IPS-20b (cell line): Measurements from ENCODE around the gene IL1B.

Experiments used
- H3K27ac ChIP-seq: one replicate; pipeline ENCODE4 v1.5.1; 2013; ENCODE audit warnings: low read length
- H3K27me3 ChIP-seq: 2 replicates; pipeline ENCODE4 v1.6.1; 2013; ENCODE audit warnings: mild to moderate bottlenecking, low read length, inconsistent platforms; ENCODE audit not compliant: insufficient read depth
- H3K36me3 ChIP-seq: 2 replicates; pipeline ENCODE4 v1.6.1; 2013; ENCODE audit warnings: low read depth, mild to moderate bottlenecking, inconsistent platforms, low read length, moderate library complexity; ENCODE audit not compliant: insufficient read depth
- H3K4me1 ChIP-seq: 2 replicates; pipeline ENCODE4 v1.6.1; 2013; ENCODE audit warnings: mild to moderate bottlenecking, control low read depth, inconsistent platforms, low read length, moderate library complexity; ENCODE audit not compliant: insufficient read depth
- H3K4me3 ChIP-seq: 2 replicates; pipeline ENCODE4 v1.5.1; 2013; ENCODE audit warnings: mild to moderate bottlenecking, low read length, inconsistent platforms
- H3K9ac ChIP-seq: 2 replicates; pipeline ENCODE4 v1.6.1; 2013; ENCODE audit warnings: low read depth, mild to moderate bottlenecking, inconsistent platforms, low read length, moderate library complexity
- H3K9me3 ChIP-seq: 2 replicates; pipeline ENCODE4 v1.6.1; 2013; ENCODE audit warnings: mild to moderate bottlenecking, low read depth, low read length, inconsistent platforms; ENCODE audit not compliant: insufficient read depth

The IL1B gene

GRCh38 chr2:112825706-112826105 lies 10.9 kb downstream of the IL1B start:
- no peaks in the 10 kb centered on the region for H3K27me3 ChIP-seq
- H3K27ac ChIP-seq, result no peak overlapping the region
- H3K4me1 ChIP-seq, result peaks cover 4% of the 10 kb centered on the region; the same call in 1 of the 2 replicates
- H3K9ac ChIP-seq, result no peak overlapping the region
- H3K9me3 ChIP-seq, result no peaks in the 10 kb centered on the region
- H3K4me3 ChIP-seq, result no peak overlapping the region
- H3K36me3 ChIP-seq, result no peaks in the 10 kb centered on the region

- Histone ChIP-seq H3K27ac (no peak overlapping the region), H3K4me3 (no peak overlapping the region), H3K4me1 (peaks cover 7% of the 10 kb centered on the region), H3K9ac (no peak overlapping the region), H3K9me3 (no peaks in the 10 kb centered on the region), H3K36me3 (no peaks in the 10 kb centered on the region), H3K27me3 (no peaks in the 10 kb centered on the region)
These were observed 11.9 kb downstream of the IL1B start for GRCh38 chr2:112824694-112825085.

DNA sequence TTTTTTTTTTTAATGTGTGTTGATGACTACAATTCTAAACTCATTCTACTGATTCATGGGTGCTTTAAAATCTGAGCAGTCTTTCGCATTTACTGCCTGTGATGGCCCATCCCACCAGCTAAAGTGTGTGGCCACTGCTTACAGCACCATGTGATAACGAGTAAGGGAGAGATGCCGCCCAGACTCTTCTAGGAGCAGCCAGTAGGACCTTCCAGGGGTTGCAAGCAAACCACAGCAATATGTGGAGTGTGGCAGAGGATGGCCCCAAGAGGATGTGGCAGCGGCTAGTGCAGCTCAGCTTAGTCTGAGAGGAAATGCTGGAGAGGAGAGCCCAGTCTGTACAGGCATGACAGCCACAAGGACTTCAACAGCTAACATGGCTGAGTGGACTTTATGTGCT lies 14.9 kb downstream of the IL1B start:
- H3K4me1 ChIP-seq, result peaks cover 9% of the 10 kb centered on the region
- H3K9ac ChIP-seq, result no peak overlapping the region
- H3K4me3 ChIP-seq, result no peak overlapping the region
- H3K27ac ChIP-seq, result no peak overlapping the region
- H3K27me3 ChIP-seq, result no peaks in the 10 kb centered on the region
- H3K9me3 ChIP-seq, result no peaks in the 10 kb centered on the region
- no peaks in the 10 kb centered on the region for H3K36me3 ChIP-seq

DNA sequence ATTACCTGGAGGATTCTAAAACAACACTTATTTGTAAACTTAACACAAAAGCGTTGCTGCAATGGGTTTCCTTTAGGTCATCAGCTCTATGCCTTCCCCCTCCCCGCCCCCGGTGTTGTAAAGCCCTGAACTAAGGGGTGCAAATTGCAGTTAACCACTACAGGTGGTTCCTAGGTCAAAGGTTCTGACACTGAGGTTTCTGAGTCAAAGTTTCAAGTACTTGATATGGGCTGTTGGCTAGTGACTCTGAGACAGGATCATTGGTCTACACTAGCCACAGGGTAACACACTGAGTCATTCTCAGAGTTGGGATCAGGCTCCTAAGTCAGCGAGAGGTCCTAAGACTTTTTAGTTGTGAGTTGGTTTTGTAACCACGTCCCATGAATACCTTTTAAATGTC lies 15.4 kb downstream of the IL1B start:
- Histone ChIP-seq H3K27me3 (no peaks in the 10 kb centered on the region), H3K36me3 (no peaks in the 10 kb centered on the region), H3K9ac (no peak overlapping the region), H3K4me1 (peaks cover 9% of the 10 kb centered on the region), H3K4me3 (no peak overlapping the region), H3K9me3 (no peaks in the 10 kb centered on the region), H3K27ac (no peak overlapping the region)

DNA sequence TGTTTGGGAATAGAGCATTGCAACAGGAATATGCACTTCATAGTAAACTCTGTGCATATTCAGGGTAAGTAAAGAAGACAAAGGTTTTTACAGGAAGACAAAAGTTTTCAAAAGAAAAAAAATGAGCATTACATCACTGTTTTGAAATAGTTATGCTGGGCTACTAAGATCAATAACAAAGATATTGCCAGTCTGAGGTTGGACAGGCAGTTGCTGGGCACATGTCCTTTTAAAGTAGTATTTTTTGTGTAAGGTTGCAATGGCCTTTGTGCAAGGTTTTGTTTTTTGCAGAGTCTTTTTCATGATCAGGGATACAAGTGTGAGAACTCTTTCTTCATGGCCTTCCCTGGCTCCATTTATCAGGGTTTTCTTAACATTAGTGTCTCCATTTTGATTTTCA lies 16.2 kb downstream of the IL1B start:
- H3K27ac ChIP-seq, result no peak overlapping the region
- no peak overlapping the region for H3K9ac ChIP-seq
- H3K27me3 ChIP-seq, result no peaks in the 10 kb centered on the region
- no peaks in the 10 kb centered on the region for H3K9me3 ChIP-seq
- no peaks in the 10 kb centered on the region for H3K36me3 ChIP-seq
- H3K4me1 ChIP-seq, result peaks cover 9% of the 10 kb centered on the region
- H3K4me3 ChIP-seq, result no peak overlapping the region

GRCh38 chr2:112819081-112819480 lies 17.5 kb downstream of the IL1B start:
- H3K27ac ChIP-seq, result no peak overlapping the region
- no peaks in the 10 kb centered on the region for H3K27me3 ChIP-seq
- no peak overlapping the region for H3K4me3 ChIP-seq
- no peaks in the 10 kb centered on the region for H3K9me3 ChIP-seq
- no peak overlapping the region for H3K9ac ChIP-seq
- H3K4me1 ChIP-seq, result peaks cover 14% of the 10 kb centered on the region
- H3K36me3 ChIP-seq, result no peaks in the 10 kb centered on the region

GRCh38 chr2:112818094-112818902 lies 18.3 kb downstream of the IL1B start:
- Histone ChIP-seq H3K9ac (no peak overlapping the region), H3K4me1 (peaks cover 22% of the 10 kb centered on the region), H3K36me3 (no peaks in the 10 kb centered on the region), H3K27ac (no peak overlapping the region), H3K4me3 (no peak overlapping the region), H3K27me3 (no peaks in the 10 kb centered on the region), H3K9me3 (no peaks in the 10 kb centered on the region)

DNA sequence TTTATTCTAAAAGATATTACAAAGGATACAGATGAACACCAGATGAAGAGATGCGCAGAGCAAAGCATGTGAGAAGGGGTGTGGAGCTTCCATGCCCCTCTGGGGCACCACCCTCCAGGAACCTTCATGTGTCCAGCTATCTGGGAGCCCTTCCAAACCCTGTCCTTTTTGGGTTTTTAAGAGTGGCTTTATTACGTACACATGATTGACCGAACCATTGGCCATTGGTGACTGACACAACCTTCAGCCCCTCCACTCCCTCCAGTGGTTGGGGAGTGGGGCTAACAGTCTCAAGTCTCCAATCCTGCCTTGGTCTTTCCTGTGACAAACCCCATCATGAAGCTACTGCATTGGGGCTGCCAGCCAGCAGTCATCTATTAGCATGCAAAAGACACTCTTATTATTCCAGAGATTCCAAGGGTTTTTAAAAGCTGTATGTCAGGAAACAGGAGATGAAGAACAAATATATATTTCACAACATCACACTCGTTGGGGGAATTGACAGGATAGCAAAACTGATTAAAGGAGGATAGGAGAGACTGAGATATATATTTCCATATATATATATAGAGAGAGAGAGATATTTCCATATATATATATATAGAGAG lies 19.4 kb downstream of the IL1B start:
- no peak overlapping the region for H3K27ac ChIP-seq
- H3K4me1 ChIP-seq, result peaks cover 28% of the 10 kb centered on the region

GRCh38 chr2:112814278-112814677 lies 22.3 kb downstream of the IL1B start:
- H3K9me3 ChIP-seq, result no peaks in the 10 kb centered on the region
- no peaks in the 10 kb centered on the region for H3K36me3 ChIP-seq
- peaks cover 21% of the 10 kb centered on the region for H3K4me1 ChIP-seq
- H3K27ac ChIP-seq, result no peak overlapping the region
- H3K9ac ChIP-seq, result no peak overlapping the region
- no peak overlapping the region for H3K4me3 ChIP-seq
- no peaks in the 10 kb centered on the region for H3K27me3 ChIP-seq

More for the DNA sequence above, 19.4 kb downstream of the IL1B start:
- no peaks in the 10 kb centered on the region for H3K36me3 ChIP-seq
- H3K9me3 ChIP-seq, result no peaks in the 10 kb centered on the region
- no peak overlapping the region for H3K4me3 ChIP-seq
- no peaks in the 10 kb centered on the region for H3K27me3 ChIP-seq
- H3K9ac ChIP-seq, result no peak overlapping the region

DNA sequence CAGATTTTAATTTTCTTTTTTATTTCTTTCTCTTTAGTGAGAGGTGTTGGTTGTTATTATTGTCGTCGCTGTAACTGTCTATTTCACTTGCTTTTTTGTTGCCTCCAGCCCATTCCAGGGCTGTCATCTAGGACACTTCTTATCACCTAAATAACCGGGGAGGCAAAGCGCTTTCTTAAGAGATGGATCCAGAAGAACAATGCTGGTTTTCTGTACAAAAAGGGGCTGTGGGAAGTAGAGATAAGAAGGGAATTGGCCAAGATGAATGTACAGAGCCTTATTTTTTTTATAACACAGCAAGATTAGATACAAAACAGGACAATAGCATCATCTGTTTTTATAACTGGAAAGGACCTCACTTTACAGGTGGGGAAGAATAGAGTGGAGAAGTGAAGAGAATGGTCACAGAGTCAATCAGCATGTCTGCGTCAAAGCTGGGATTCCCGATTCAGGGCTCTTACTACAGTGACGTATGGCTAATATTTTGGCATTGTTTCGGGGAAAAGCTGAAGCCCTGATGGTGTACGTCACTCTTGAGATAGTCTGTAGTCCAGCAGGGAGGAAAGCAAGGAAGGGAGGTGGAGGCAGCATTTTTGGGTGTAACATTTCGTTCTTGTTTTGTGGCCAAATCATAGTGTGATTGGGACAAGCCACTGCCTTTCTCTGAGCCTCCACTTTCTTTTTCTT lies 23.2 kb downstream of the IL1B start:
- Histone ChIP-seq H3K4me1 (peaks cover 21% of the 10 kb centered on the region), H3K4me3 (no peak overlapping the region), H3K27me3 (no peaks in the 10 kb centered on the region), H3K9ac (no peak overlapping the region), H3K36me3 (no peaks in the 10 kb centered on the region), H3K27ac (no peak overlapping the region), H3K9me3 (no peaks in the 10 kb centered on the region)

DNA sequence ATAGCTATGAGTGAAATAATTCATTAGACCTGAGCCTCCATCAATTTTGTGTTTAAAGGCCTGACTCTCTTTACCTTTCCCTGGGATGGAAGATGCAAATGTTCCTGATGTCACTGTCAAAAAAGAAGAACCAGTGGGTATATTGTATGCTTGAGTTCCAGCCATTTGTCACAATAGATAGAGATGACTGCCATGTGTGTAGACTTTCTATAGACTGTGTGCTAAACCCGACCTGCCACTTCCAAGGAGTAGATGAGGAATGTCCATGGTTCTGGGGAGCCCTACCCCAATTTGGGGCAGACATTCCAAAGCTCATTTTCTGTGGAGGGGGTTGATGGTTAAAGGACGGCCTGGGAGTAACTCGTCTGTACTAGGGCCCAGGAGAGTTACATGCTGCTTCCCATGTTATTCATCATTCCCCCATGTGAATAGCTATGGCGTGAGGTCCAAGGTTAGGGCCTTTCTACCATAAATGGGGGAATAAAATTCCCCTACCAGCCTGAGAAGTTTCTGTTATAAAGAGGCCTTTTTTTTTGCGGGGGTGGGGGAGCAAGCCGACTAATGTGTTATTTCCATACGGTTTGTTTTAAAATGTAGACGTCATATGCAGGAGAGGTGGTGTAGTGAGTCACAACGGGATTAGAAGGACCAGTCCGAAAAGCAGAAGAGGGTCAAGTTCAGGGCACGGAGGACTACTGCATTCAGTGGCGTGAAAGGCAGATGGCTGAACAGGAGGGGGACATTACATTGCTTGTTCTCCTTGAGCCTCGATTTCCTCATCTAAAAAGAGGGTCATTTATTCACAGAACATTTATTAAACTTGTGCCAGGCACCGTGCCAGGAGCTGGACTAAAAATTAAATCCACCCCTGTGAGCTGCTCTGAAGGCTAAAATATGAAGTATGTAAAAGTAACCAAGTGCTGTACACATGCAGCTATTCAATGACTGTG lies 24.0 kb downstream of the IL1B start:
- no peak overlapping the region for H3K27ac ChIP-seq

More for the DNA sequence above, 24.0 kb downstream of the IL1B start:
- H3K4me3 ChIP-seq, result no peak overlapping the region
- no peaks in the 10 kb centered on the region for H3K9me3 ChIP-seq
- peaks cover 21% of the 10 kb centered on the region for H3K4me1 ChIP-seq
- no peak overlapping the region for H3K9ac ChIP-seq
- H3K36me3 ChIP-seq, result no peaks in the 10 kb centered on the region
- H3K27me3 ChIP-seq, result no peaks in the 10 kb centered on the region
